HG03139 (cell line): Measurements from ENCODE around the gene OLA1.

Experiments
- ATAC-seq: cut with Tn5 transposase; IDR thresholded peaks from one replicate; pipeline ENCODE4 v1.9.1; 2021; ENCODE audit not compliant: unreplicated experiment

OLA1 gene

GRCh38 chr2:174122185-174122584 lies 126.1 kb downstream of the OLA1 start:
- no peak for ATAC-seq

GRCh38 chr2:174121612-174122011 lies 126.7 kb downstream of the OLA1 start:
- no peak for ATAC-seq

GRCh38 chr2:174121175-174121574 lies 127.2 kb downstream of the OLA1 start:
- no peak for ATAC-seq

- ATAC-seq = no peak
Measured at GRCh38 chr2:174120346-174120745, 128.0 kb downstream of the OLA1 start.

- ATAC-seq = no peak
Measured at GRCh38 chr2:174117951-174118930, 130.1 kb downstream of the OLA1 start.

GRCh38 chr2:174112073-174112472 lies 136.3 kb downstream of the OLA1 start:
- no peak for ATAC-seq

GRCh38 chr2:174108579-174108978 lies 139.8 kb downstream of the OLA1 start:
- no peak for ATAC-seq

- no peak for ATAC-seq
Measured at GRCh38 chr2:174106736-174107135, 141.6 kb downstream of the OLA1 start.

GRCh38 chr2:174094542-174094941 lies 153.8 kb downstream of the OLA1 start:
- ATAC-seq = no peak

GRCh38 chr2:174090476-174090875 lies 157.9 kb downstream of the OLA1 start:
- no peak for ATAC-seq

GRCh38 chr2:174088706-174089460 lies 159.4 kb downstream of the OLA1 start:
- ATAC-seq = no peak

GRCh38 chr2:174086708-174087107 lies 161.6 kb downstream of the OLA1 start:
- ATAC-seq = no peak

GRCh38 chr2:174085781-174086180 lies 162.6 kb downstream of the OLA1 start:
- ATAC-seq = no peak

- ATAC-seq = no peak
Measured at GRCh38 chr2:174083843-174084458, 164.4 kb downstream of the OLA1 start.

GRCh38 chr2:174080672-174081121 lies 167.6 kb downstream of the OLA1 start:
- ATAC-seq = no peak

- no peak for ATAC-seq
Measured at GRCh38 chr2:174078275-174078674, 170.1 kb downstream of the OLA1 start.

GRCh38 chr2:174076975-174077374 lies 171.4 kb downstream of the OLA1 start:
- no peak for ATAC-seq

- no peak for ATAC-seq
Measured at GRCh38 chr2:174076040-174076439, 172.3 kb downstream of the OLA1 start.

GRCh38 chr2:174074831-174075230 lies 173.5 kb downstream of the OLA1 start:
- no peak for ATAC-seq

- no peak for ATAC-seq
Measured at GRCh38 chr2:174072857-174073256, 175.5 kb downstream of the OLA1 start.

GRCh38 chr2:174072069-174072468 lies 176.3 kb downstream of the OLA1 start:
- no peak for ATAC-seq
